ENCODE results near the gene PIM2.

The PIM2 gene

DNA sequence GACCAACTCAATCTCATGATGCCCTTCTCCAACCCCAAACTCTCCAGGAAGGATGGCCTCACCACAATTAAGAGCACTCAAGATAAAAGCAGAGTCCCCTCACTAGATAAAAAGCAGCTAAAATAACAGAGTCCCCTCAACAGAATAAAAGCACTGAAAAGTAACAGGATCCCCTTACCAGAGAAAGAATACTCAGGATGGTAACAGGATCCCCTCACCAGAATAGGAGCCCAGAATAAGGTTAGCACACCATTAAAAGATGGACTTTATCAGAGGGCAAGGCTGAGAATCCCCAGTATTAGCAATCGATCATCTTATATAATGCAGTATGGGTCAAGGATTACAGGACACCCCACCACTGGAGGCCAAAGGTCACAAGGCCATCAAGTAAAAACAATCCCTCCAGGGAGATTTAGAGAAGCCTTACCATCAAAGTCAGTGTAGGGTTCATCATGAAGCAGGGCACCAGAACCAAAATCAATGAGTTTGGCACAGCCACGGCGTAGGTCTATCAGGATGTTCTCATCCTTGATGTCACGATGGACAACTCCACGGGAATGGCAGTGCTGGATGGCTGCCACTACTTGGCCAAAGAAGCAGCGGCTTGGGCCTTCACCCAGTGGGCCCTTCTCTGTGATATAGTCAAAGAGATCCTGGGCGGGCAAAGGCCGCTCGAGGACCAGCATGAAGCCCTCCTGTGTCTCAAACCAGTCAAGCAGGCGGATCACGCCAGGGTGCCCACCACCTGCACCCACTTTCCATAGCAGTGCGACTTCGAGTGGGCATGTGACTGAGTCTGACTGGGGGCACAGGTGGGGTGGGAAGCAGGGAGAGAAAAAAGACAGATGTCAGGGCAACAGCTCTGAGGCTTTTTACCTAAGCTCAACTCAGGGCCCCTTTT is 4.0 kb downstream of the PIM2 start:
- H3K9me3 ChIP-seq (ENCODE audit: insufficient read depth, low read depth, low read length): no peaks in the 10 kb centered on the region
- no peak overlapping the region for H3K9ac ChIP-seq (ENCODE audit: low read depth, low read length)
- peaks cover 46% of the 10 kb centered on the region for H3K36me3 ChIP-seq (ENCODE audit: insufficient read depth, low read depth, low read length)
- no peak overlapping the region for H3K27ac ChIP-seq (ENCODE audit: low read length)
- no peaks in the 10 kb centered on the region for H3K27me3 ChIP-seq (ENCODE audit: insufficient read depth, low read length)
- peaks cover 2% of the 10 kb centered on the region; the same call in 1 of the 2 replicates for H3K4me1 ChIP-seq (ENCODE audit: insufficient read depth, low read length)
- peak overlapping the region; percentile 89; the same call in 1 of the 2 replicates for H3K4me3 ChIP-seq (ENCODE audit: low read length)

DNA sequence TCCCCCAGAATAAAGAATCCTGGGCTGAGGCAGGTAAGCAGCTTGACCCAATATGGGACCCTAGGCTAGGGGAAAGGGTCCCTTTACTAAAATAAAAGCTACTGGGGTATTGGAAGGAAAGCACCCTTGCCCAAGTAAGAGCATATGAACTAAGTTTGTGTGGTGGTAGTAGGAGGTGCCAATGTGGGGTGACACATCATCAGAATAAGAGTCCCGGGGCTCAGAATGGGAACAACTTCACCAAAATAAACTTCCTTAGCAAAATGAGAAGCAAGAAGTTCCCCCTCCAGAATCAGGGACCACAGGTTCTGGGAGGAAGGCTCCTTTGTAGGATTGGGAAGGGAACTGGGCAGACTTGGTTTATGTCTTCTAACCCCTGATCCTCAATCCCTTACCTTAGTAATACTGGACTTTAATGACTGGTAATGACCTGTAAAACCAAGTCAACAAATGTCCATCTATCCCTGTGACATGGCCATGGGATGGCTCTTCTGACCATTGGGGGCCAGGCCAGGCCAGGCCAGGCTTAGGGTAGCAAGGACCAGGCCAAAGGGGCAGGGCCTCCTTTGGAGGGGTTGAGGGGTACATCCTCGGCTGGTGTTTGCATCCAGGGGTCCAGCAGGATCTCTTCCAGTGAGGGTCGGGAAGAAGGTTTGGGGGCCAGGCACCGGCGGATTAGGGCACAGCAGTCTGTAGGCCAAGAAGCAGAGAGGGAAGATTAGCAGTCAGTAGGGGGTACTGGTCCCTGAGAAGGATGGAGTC is 5.0 kb downstream of the PIM2 start:
- Histone ChIP-seq H3K9ac (ENCODE audit: low read depth, low read length) (no peak overlapping the region), H3K27me3 (ENCODE audit: insufficient read depth, low read length) (no peaks in the 10 kb centered on the region), H3K9me3 (ENCODE audit: insufficient read depth, low read depth, low read length) (no peaks in the 10 kb centered on the region), H3K27ac (ENCODE audit: low read length) (no peak overlapping the region), H3K4me1 (ENCODE audit: insufficient read depth, low read length) (no peaks in the 10 kb centered on the region), H3K36me3 (ENCODE audit: insufficient read depth, low read depth, low read length) (peaks cover 46% of the 10 kb centered on the region), H3K4me3 (ENCODE audit: low read length) (peak overlapping the region; percentile 22; the same call in 1 of the 2 replicates)

DNA sequence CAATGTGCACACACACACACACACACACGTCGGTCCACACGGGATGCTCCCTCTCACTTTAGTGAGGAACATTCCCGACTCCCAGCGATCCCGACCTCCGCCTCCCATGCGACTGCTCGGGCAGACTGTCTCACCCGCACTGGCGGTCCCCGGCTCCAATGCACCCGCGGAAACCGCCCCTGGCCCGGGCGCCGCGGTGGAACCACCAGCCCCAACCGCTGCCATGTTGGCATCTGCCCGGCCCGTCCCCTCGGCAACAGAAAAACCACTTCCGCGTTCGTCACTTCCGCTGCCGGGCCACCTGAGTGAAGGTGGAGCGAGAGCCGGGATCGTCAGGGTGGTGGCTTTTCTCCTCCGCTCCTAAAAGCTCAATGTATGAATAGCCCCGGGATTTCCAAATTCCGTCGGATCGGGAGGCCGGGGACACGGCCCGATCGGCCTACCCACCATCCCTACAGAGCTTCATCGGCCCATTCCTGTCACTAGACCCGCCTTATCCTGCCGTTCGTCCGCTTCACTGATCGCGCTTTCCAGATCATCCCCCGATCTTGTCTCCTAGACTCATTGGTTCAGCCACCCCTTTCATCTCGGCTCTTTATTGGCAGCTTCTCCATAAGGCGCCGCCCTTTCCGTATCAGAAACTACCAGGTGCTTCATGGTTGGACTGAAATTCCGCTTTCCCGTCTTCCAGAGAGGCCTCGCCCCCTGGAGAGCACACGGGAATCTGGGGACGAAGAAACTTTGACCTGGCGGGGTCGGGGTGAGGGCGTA is 7.2 kb downstream of the PIM2 start, which contains the start of gene SLC35A2:
Gene SLC35A2, minus strand, starts transcription at position 235 of the 771 bp plus-strand sequence. Its CDS starts 10 bp downstream, at position 225.
- Histone ChIP-seq H3K27me3 (ENCODE audit: insufficient read depth, low read length) (no peaks in the 10 kb centered on the region), H3K4me3 (ENCODE audit: low read length) (peak within 1 kb of the TSS; percentile 81), H3K36me3 (ENCODE audit: insufficient read depth, low read depth, low read length) (peaks cover 39% of the 10 kb centered on the region), H3K9me3 (ENCODE audit: insufficient read depth, low read depth, low read length) (no peaks in the 10 kb centered on the region), H3K27ac (ENCODE audit: low read length) (no peak within 1 kb of the TSS), H3K9ac (ENCODE audit: low read depth, low read length) (peak within 1 kb of the TSS; percentile 82), H3K4me1 (ENCODE audit: insufficient read depth, low read length) (no peaks in the 10 kb centered on the region)

GRCh38 chrX:48910926-48911411 is 7.9 kb downstream of the PIM2 start:
- Histone ChIP-seq H3K9me3 (ENCODE audit: insufficient read depth, low read depth, low read length) (no peaks in the 10 kb centered on the region), H3K27ac (ENCODE audit: low read length) (no peak overlapping the region), H3K4me3 (ENCODE audit: low read length) (peak overlapping the region; percentile 81), H3K4me1 (ENCODE audit: insufficient read depth, low read length) (no peaks in the 10 kb centered on the region), H3K36me3 (ENCODE audit: insufficient read depth, low read depth, low read length) (peaks cover 41% of the 10 kb centered on the region), H3K27me3 (ENCODE audit: insufficient read depth, low read length) (no peaks in the 10 kb centered on the region), H3K9ac (ENCODE audit: low read depth, low read length) (peak overlapping the region; percentile 82)

GRCh38 chrX:48909703-48910294 is 9.0 kb downstream of the PIM2 start:
- H3K4me3 ChIP-seq (ENCODE audit: low read length): no peak overlapping the region

GRCh38 chrX:48908600-48908999 is 10.2 kb downstream of the PIM2 start:
- H3K36me3 ChIP-seq (ENCODE audit: insufficient read depth, low read depth, low read length): peaks cover 28% of the 10 kb centered on the region
- no peak overlapping the region for H3K9ac ChIP-seq (ENCODE audit: low read depth, low read length)
- H3K27me3 ChIP-seq (ENCODE audit: insufficient read depth, low read length): no peaks in the 10 kb centered on the region

More at GRCh38 chrX:48909703-48910294, 9.0 kb downstream of the PIM2 start:
- no peaks in the 10 kb centered on the region for H3K9me3 ChIP-seq (ENCODE audit: insufficient read depth, low read depth, low read length)
- no peak overlapping the region for H3K27ac ChIP-seq (ENCODE audit: low read length)
- H3K36me3 ChIP-seq (ENCODE audit: insufficient read depth, low read depth, low read length): peaks cover 34% of the 10 kb centered on the region
- H3K9ac ChIP-seq (ENCODE audit: low read depth, low read length): no peak overlapping the region
- no peaks in the 10 kb centered on the region for H3K4me1 ChIP-seq (ENCODE audit: insufficient read depth, low read length)
- no peaks in the 10 kb centered on the region for H3K27me3 ChIP-seq (ENCODE audit: insufficient read depth, low read length)

DNA sequence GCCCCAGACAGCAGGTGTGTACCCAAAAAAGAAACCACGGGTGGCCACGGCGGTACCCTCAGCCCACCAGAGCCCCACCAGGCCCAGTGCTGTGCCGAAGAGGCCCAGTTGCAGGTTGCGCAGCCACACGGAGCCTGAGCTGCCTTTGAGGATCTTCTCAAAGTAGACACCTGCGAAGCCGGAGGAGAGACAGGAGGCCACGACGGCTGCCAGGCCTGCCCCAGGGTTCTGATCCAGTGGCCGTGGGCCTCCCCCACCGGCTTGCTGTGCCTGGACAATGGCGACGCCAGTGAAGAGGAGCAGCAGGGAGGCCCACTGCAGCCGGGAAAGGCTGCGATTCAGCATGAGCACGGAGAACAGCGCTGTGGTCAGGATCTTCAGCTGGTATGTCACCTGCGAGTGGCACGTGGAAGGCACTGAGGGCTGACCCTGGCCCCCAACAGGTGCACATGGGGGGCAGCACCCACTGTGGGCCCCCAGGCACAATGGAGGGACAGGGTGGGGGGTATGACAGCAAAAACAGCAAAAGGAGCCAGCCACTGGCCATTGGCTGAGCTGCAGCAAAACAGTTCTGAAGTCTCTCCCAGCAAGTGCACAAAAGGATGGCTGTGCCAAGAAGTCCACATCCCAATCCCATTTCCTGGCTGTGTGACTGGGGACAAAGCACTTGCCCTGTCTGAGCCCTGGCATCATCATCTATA is 13.6 kb downstream of the PIM2 start:
- H3K9me3 ChIP-seq (ENCODE audit: insufficient read depth, low read depth, low read length): no peaks in the 10 kb centered on the region
- H3K4me3 ChIP-seq (ENCODE audit: low read length): no peak overlapping the region
- no peaks in the 10 kb centered on the region for H3K27me3 ChIP-seq (ENCODE audit: insufficient read depth, low read length)
- no peak overlapping the region for H3K9ac ChIP-seq (ENCODE audit: low read depth, low read length)
- H3K36me3 ChIP-seq (ENCODE audit: insufficient read depth, low read depth, low read length): peaks cover 48% of the 10 kb centered on the region
- H3K4me1 ChIP-seq (ENCODE audit: insufficient read depth, low read length): no peaks in the 10 kb centered on the region
- H3K27ac ChIP-seq (ENCODE audit: low read length): no peak overlapping the region

More at GRCh38 chrX:48908600-48908999, 10.2 kb downstream of the PIM2 start:
- Histone ChIP-seq H3K4me1 (ENCODE audit: insufficient read depth, low read length) (no peaks in the 10 kb centered on the region), H3K9me3 (ENCODE audit: insufficient read depth, low read depth, low read length) (no peaks in the 10 kb centered on the region), H3K27ac (ENCODE audit: low read length) (no peak overlapping the region), H3K4me3 (ENCODE audit: low read length) (no peak overlapping the region)

- Histone ChIP-seq H3K9me3 (ENCODE audit: insufficient read depth, low read depth, low read length) (no peaks in the 10 kb centered on the region), H3K9ac (ENCODE audit: low read depth, low read length) (no peak overlapping the region), H3K27me3 (ENCODE audit: insufficient read depth, low read length) (no peaks in the 10 kb centered on the region), H3K4me3 (ENCODE audit: low read length) (no peak overlapping the region), H3K27ac (ENCODE audit: low read length) (no peak overlapping the region), H3K4me1 (ENCODE audit: insufficient read depth, low read length) (no peaks in the 10 kb centered on the region), H3K36me3 (ENCODE audit: insufficient read depth, low read depth, low read length) (peaks cover 49% of the 10 kb centered on the region)
Observed at GRCh38 chrX:48904626-48905025, 14.2 kb downstream of the PIM2 start.

DNA sequence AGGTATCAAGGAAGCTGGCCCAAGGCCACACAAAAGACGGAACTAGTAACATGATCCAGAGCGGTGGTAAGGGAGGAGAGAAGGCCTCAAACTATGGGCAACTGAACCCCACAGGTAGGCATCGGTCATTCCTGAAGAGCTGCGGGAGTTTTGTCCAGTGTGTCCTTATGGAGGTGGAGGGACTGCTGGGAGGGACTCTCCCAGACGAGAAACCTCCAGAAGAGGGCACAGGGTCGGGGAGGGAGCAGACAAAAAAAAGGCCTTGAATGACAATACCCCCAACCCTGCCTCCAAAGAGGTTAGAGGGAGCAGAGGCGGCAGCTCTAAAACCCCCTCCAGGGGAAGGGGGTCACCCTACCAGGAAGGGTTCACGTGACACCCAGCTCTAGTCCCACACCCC is 14.6 kb downstream of the PIM2 start:
- Histone ChIP-seq H3K27me3 (ENCODE audit: insufficient read depth, low read length) (no peaks in the 10 kb centered on the region), H3K9ac (ENCODE audit: low read depth, low read length) (no peak overlapping the region), H3K36me3 (ENCODE audit: insufficient read depth, low read depth, low read length) (peaks cover 54% of the 10 kb centered on the region), H3K27ac (ENCODE audit: low read length) (no peak overlapping the region), H3K4me3 (ENCODE audit: low read length) (no peak overlapping the region), H3K9me3 (ENCODE audit: insufficient read depth, low read depth, low read length) (no peaks in the 10 kb centered on the region), H3K4me1 (ENCODE audit: insufficient read depth, low read length) (no peaks in the 10 kb centered on the region)

DNA sequence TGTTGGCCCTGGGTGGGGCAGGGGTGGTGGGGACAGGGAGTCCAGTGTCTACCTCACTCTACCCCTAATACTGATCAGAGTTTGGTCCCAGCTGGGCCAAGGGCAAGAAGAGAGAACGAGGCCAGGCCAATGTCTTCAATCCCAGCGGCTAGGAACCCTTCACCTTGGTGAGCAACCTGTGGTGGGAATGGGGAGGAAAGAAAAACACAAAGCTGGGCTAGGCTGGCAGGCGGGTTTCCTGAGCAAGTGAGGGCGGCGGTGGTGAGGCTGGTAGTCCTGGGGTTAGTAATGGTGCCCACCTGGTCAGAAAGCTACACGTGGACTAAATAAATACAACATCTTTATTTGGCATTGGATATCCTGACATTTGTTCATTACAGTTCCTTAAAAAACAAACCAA is 15.5 kb downstream of the PIM2 start:
- Histone ChIP-seq H3K4me3 (ENCODE audit: low read length) (no peak overlapping the region), H3K27ac (ENCODE audit: low read length) (no peak overlapping the region), H3K36me3 (ENCODE audit: insufficient read depth, low read depth, low read length) (peaks cover 55% of the 10 kb centered on the region), H3K27me3 (ENCODE audit: insufficient read depth, low read length) (no peaks in the 10 kb centered on the region), H3K9me3 (ENCODE audit: insufficient read depth, low read depth, low read length) (no peaks in the 10 kb centered on the region), H3K4me1 (ENCODE audit: insufficient read depth, low read length) (no peaks in the 10 kb centered on the region), H3K9ac (ENCODE audit: low read depth, low read length) (no peak overlapping the region)

Data from iPS-20b (cell line).